Measurements from ENCODE around the gene CHST12.
"Not testable (repeated sequence)": the region's sequence is repeated elsewhere in the genome, so short reads cannot be mapped to it uniquely, and the experiment has no call there.

Gene CHST12

DNA sequence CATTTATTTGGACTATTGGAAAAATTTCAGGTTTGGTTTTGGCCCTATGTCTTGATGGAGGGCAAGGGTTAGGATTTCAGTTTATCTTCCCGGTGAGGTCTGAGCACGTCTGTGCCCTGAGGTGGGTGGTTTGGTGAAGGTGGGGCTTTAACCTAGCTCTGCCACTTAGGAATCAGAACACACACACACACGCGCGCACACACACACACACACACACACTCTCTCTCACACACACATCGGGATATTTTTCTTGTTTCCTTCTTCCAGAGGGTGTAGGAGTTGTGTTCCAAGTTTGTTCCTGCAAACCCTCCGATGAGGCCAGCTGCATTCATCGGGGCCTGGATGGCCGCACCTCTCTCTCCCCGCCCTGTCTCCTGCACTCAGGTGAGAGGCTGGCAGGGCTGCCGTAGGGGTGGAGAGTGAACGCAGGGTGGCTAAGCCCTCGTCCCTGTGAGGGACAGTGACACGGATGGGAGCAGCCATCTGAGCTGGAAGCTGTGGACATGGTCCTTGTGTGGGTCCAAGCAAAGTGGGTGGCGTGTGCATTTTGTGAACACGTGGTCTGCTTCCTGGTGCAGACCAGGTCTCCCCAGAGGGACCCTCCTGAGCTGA is 34.2 kb downstream of the CHST12 start:
- no peak for FAIRE-seq

DNA sequence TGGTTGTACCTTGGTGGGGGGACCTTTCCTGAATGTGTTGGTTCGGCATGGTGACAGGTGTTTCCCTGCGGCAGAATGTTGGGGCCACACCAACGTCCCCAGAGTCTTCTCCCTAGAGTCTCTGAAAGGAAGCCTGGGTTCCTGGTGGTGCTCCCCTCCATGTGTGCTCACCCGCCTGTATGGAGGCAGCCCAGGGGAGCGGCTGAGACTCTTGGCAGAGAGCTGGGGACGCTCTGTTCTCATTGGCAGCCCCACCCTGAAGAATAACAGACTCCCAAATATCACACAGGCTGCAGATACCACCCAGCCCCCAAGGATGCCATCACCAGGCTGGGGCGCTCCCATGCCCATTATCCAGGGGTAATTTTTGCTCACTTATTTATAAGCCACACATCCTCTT is 34.8 kb downstream of the CHST12 start:
- FAIRE-seq, result no peak

DNA sequence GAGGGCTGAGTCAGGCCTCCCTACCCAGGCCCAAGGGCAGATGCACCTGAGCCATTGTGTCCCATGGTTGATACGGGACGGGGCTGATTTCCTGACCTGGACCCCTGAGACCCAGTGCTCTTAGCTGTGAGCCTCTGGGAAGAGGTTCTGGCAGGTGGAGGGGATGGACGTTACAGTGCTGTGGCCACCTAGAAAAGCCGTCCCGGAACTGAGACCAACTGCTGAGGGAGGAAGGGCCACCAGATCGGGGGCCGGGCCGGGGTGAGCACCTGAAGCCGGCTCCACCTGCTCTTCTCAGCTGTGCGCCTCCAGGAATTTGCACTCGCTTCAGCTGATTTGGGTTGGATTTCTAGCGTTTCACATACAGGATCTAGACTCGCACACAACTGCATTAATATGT is 35.4 kb downstream of the CHST12 start:
- FAIRE-seq, result no peak

DNA sequence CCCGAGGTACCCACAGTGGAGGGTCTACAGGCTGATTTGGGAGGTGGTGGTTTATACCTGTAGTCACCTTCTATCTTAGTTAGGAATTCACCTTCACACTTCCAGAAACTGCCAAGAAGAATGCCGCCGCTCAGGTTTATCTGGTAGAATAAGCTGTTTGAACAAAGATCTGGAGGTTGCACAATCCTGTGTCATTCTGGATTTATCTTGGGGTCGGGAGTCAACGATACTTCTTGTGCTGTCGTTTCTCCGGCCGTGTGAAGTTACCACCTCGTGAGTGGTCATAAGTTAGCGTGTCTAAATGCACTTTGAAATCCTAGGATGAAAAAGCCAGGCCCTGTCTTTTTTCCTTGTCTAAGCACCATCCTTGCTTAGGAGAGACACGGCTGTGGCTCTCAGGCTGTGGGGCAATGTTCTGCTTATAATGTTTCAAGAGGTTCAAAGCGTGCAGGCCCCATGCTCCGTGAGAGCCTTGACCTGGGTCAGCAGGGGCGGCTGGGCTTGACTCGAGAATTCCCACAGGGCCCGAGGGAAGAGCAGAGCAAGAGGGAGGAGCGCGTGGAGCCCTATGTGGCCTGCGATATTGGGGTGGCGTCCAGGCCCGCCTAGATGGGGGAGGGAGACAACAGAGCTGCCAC is 37.3 kb downstream of the CHST12 start:
- no peak for FAIRE-seq

DNA sequence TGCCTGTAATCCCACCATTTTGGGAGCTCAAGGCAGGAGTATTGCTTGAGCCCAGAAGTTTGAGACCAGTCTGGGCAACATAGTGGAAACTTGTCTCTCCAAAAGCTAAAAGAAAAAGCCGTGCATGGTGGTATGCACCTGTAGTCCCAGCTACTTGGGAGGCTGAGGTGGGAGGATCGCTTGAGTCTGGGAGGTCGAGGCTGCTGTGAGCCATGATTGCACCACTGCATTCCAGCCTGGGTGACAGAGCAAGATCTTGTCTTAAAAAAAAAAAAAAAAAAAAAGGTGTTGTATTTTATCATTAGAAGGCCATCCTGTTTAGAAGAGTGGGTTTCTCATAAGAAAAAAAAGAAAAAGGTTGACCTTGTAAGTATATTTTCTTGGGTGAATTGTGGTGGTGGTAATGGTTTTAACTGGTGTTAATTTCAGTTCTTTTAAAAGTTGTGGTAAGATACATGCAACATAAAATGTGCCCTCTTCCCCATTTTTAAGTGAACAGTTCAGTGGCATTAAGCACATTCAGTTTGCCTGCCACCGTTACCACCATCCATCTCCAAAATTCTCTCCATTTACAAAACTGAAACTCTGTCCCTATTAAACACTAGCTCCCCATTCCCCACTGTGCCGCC is 38.1 kb downstream of the CHST12 start:
- no peak for FAIRE-seq

DNA sequence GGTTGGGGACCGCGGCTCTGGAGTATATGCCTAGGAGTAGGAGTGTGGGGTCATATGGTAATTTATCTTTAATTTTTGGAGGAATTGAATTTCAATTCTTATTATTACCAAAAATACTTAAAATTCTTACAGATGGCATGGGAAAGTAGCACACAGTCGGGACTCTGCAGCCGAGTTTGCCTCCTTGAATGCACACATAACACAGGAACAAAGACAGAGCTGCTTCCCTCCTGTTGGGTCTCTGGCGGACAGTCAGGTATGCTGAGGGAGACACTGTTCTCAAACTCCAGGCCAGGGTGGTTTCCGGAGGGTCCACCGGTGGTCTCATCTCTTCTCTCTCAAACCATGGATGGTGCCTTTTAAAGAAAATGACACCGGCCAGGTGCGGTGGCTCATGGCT is 40.1 kb downstream of the CHST12 start:
- FAIRE-seq, result no peak

DNA sequence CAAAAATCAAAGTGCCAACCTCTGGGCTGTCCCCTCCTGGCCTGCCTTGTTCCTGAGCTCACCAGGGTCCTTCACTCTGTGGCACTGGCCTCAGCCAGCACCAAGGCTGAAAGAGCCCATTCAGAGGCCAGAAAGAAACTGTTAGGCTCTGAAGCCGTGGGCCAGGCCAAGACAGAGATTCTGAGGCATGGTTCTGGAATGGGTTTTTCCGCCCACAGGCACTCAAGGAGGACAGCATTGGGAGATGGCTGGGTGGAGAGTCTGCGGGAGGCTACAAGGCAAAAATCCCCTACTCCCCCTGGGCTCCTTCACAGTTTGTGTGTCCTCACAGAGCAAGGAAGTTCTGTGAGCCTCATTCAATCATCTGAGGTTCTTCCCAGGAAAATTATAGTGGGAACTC is 41.1 kb downstream of the CHST12 start:
- FAIRE-seq, result no peak

DNA sequence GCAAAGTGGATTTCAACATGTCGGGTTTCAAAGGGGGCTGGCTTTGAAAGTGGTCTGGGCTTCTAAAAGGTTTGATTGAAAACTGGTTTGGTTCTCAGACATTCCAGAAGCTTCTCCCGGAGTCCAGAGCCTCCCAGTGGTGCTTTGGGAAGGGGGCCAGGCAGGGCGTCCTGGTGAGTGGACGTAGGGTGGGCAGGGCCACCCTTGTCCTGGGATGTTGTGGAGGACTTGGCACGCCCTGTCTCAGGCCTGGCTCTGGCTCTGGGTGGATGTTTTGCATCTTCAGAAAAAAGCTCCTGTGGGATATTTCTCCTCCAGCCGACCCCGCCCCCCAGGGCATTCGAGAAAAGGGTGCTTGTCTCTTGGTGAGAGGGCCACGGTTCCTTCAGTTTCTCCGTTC is 41.6 kb downstream of the CHST12 start:
- FAIRE-seq, result no peak

DNA sequence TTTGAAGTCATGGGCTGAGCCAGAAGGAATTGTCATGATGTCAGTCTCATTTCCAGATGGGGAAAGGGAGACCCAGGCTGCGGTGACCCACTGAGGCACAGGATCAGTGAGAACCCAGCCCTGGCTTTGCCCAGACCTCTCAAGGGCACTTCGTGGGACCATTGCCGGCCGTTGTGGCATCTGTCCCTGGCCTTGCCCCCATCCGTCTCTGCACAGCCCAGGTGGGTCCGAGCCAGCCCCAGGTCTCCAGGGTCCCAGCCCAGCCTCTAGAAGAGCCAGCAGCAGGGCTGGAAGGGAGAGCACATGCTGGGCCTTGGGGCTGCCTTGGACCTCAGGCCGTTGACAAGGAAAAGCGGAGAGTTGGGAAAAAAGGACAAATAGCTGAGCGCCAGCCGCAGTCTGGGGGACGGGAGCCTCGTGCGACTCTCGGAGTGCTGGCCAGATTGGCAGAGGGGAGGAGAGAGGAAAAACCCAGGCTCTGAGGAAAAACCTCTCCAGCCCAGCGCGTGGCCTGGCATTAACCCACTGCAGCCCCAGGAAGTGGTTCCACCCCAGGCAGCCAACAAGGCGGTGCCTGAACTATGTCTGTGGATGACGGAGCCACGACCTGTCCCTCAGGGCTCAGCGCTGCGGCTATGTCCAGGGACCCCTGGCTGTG is 42.6 kb downstream of the CHST12 start:
- FAIRE-seq, result no peak

DNA sequence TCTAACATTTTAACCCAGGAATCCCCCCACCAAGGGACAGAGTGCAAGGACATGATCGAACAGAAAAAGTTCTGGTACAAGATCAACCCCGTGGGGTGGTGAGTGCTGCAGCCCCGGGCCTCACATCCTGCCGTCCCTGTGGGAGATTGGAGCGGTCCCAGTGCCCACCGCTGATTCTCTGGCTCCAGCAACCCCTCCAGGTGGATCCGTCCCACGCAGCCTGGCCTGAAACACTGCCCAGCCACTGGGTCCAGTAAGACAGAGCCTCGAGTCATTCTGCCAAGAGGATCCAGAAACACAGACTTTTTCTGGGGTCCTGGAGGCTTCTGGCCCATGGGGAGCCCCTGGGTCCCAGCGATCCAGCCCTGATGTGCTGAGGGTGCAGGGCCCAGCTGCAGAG is 43.3 kb downstream of the CHST12 start:
- no peak for FAIRE-seq

DNA sequence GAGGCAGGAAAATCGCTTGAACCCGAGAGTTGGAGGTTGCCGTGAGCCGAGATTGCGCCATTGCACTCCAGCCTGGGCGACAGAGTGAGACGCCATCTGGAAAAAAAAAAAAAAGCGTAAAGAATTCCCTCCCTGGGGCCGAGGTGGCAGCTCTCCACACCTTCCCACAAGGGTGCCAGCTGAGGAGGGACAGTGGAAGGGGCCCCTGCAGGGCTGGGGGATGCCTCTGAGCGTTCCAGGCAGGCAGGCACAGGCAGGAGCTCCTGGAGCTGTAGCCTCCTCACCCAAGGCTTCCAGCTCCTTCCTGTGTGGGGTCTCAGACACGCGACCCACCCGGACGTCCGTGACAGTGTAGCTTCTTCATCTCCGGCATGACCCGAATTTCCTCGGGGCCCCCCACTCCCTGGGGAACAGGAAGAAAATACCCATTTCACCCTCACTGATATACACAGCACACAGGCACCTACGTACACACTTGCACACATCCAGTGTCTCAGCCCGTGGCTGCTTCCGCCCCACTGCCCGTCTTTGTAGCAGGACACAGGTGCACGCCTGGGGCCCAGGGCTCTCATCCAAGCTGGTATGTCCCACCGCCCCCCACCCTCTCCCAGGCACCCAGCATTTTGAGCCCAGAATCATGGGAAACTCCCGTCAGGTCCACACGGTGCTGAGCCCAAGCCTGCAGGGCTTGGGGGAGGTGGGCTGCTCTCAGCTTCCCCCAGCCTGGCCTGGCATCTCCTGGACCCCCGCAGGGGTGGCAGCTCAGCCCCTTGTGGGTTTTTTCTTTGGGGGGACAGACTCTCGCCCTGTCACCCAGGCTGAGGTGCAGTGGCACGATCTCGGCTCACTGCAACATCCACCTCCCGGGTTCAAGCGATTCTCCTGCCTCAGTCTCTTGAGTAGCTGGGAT is 47.0 kb downstream of the CHST12 start:
- FAIRE-seq, result no peak

DNA sequence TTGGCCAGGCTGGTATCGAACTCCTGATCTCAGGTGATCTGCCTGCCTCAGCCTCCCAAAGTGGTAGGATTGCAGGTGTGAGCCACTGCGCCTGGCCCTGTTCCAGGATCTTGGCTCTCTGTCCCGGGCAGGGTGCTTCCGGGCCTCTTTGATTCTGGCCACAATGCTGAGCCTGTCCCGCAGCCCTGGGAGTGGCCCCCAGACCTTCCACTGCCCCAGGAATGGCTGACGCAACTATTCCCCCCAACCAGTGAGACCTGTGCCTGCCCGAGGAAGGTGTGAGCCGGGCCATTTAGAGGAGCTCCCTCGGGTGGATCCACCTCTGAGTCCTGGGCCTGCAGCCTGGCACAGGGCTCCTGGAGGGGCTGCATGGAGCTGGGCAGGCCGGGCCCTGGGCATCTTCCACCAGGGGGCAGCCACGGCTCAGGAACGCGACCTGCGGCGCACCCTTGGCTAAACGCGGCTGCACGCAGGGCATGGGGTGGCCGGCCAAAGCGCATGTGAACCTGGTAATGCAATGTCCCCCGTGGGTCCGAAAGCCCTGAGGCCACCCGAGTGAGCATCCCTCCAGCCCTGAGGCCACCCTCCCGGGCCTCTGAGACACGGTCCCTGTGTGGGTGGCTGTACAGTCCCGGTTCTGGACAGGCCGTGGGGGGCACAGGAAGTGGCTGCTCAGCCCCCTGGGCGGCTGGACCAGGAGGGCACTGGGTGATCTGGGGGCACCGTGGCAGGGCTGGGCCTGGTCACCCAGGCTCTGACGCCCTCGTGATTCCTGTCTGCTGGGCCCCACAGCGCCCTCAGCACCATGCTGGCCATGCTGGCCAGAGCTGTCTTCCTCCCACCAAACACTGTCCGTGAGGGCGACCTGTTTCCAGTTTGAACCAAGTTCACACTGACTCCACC is 48.0 kb downstream of the CHST12 start:
- no peak for FAIRE-seq

DNA sequence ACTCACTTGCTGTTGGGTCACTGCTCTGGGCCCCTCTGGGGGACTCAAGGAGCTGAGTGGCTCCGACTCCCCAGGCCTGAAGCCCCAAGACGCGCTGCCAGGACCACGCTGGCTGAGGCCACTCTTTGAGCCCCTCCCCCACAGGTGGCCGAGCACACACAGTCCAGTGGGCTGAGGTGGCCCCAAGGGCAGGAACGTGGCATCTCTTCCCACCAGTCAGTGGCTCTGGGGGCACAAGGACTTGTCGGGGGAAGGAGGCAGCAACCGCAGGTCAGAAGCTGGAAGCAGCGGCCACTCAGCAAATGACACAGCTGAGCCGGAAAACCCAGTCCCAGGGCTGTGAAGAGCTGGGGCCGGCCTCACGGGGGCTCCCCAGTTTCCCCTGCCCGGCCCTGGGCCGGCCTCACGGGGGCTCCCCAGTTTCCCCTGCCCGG is 48.7 kb downstream of the CHST12 start:
- FAIRE-seq, result no peak

DNA sequence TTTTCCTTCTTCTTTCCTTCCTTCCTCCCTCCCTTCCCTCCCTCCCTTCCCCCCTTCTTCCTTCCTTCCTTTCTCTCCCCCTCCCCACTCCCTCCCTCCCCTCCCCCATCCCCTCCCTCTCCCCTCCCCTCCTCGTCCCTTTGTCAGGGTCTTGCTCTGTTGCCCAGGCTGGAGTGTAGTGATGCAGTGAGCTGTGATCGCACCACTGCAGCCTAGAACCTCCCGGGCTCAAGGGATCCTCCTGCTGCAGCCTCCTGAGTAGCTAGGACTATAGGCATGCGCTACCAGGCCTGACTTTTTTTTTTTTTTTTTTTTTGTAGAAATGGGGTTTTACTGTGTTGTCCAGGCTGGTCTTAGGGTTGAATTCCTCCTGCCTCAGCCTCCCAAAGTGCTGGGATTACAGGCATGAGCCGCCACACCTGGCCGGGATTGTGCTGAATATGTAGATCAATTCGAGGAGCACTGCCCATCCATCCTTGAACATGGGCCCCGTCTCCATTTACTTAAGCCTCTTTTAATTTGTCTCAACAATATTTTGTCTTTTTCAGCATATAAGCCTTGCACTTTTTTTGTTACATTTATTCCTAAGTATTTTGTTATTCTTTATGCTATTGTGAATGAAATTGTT is 49.3 kb downstream of the CHST12 start:
- no peak for FAIRE-seq

DNA sequence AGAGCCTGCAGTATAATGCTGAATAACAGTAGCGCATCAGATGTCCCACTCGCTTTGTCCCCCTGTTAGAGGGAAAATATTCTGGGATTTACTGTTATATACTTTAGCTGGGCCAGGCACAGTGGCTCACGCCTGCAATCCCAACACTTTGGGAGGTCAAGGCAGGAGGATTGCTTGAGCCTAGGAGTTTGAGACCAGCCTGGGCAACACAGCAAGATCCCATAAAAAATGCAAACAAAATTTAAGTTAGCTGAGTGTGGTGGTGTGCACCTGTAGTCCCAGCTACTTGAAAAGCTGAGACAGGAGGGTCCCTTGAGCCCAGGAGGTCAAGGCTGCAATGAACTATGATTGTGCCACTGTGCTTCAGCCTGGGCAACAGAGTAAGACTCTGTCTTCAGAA is 50.4 kb downstream of the CHST12 start:
- FAIRE-seq, result not testable (repeated sequence)

DNA sequence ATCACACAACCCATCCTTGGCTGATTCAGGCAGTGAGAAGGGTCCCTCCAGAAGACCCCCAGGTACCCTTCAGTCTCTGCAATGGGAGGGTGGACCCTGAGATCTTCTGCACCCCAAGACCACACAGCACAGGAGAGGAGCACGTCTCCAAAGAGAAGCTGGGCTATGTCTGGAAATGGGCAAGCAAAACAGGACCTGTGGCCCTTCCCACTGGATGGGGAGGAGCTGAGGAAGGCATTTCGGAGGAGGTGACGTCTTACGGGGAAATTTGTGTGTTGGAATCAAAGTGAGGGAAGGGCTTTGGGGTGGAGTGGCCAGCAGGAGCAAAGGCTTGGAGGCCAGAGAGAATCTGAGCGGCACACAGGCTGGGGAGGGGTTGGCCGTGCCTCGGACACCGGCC is 56.3 kb downstream of the CHST12 start:
- FAIRE-seq, result no peak

DNA sequence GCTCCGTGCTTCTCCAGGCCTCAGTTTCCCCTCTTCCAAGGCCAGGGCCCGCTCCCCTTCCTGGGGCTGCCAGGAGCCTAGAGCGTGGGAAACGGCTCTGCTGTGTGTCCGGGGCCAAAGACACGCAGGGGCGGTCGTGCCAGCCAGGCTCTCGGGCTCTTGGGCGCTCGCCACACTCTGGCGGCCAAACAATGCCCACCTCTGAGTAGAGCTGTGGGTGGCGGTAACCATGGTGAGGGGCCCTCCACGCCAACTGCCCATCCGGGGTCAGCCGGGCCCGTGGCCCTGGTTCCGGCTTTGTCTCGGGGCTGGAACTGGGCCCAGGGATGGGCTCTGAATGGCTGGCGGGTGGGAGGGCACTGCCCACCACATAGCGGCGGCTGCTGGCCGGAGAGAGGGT is 56.8 kb downstream of the CHST12 start:
- no peak for FAIRE-seq

DNA sequence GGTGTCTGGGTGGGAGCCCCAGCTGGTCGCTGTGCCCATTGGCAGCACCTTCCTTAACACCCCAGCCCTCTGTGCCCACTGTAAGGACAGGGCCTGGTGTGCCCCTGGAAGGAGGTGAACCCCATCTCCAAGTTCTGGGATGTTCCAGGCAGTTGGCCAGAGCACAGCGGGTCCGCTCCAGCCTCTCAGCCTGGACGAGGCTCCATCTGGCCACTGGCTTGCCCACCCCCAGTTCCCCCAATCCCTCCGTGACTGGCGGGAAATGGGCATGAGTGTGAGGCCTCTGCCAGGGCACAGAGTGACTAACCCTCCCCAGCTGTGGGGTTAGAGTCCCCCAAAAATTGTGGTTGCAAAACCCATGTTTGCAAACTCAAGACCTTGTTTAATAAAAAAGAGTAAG is 57.2 kb downstream of the CHST12 start:
- FAIRE-seq, result no peak

DNA sequence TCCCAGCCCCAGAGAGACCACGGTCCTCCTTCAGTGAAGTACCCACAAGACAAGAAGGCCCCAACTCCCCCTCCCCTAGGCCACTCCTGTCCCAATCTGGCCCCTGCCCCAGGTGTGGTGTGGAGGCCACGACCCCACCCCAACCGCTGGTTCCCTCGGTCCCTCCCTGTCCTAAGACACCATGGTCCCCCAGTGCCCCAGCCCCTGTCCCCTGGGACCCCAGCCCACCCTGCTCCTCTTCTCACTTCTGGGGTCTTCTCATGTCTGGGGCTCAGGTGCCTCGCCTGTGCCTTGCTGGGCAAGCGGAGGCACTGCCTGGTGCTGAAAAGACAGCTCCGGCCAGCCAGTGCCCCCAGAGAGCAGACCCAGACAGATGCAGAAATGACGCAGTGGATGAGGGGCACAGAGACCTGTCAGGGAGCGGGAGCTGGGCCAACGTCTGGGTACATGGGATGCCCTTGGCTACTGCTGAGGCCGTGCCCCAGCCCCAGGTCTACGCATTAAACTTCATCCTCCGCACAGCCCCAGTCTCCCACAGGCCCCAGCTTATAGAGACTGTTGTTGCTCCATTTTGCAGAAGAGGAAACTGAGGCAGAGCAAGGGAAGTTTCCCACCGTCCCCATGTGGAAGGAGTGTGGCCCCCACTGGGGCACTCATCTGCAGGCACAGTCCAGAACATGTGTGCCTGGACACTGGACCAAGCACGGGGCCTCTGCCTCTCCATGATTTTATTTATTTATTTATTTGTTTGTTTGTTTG is 58.0 kb downstream of the CHST12 start:
- no peak for FAIRE-seq

DNA sequence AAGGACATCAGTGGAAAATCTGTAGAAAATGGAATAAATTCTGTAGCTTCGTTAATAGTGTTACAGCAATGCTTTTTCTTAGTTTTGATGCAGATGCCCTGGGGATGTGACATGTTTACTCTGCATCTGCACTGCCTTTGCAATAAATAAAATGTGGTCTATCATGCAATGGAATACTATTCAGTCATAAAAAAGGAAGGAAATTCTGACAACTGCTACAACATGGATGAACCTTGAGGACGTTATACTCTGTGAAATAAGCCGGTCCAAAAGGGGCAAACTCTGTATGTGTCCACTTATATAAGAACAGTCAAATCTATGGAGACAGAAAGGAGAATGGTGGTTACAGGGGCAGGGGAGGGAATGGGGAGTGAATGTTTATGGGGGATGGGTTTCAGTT is 59.3 kb downstream of the CHST12 start:
- FAIRE-seq, result no peak

DNA sequence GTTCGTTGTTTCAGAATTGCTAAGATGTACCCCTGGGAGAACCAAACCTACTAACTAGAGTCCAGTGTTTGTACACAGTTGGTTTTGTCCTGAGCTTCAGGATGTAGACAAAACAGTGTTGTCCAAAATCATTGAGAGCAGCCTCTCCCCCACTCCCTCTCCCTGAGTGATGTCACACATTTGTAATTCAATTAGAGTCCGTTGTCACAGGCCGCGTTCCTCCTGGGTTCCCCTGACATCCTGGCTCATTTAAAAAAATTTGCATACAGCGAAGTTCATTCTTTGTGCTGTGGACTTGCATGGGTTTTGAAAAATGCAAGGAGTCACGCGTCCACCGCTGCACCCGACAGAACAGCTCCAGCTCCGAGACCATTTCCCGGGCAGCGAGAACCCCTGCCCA is 62.5 kb downstream of the CHST12 start:
- FAIRE-seq, result no peak

Data from colon (tissue), 2 donors.